HepG2 (cell line): Measurements from ENCODE around the gene MAGEB16.

Experiments
- IRF2 ChIP-seq: IDR thresholded peaks from 2 replicates; pipeline ENCODE4 v1.6.1; 2018; ENCODE audit warnings: missing genetic modification reagents, missing compliant biosample characterization
- PATZ1 ChIP-seq: sonication (generic); formaldehyde crosslinking; IDR thresholded peaks from 2 replicates; pipeline ENCODE4 v1.4.0; 2020; ENCODE audit warnings: missing genetic modification reagents
- POLR2A ChIP-seq, 2 experiments: IDR thresholded peaks; 2 replicates each; pipeline ENCODE4 v1.6.1; 2011; ENCODE audit warnings: low read depth in 2 of 2, low read length in 2 of 2, mild to moderate bottlenecking in 1 of 2, moderate library complexity in 1 of 2; ENCODE audit not compliant: insufficient read depth in 1 of 2
- PRDM15 ChIP-seq: sonication (generic); formaldehyde crosslinking; IDR thresholded peaks from 2 replicates; pipeline ENCODE4 v1.4.0; 2020; ENCODE audit warnings: missing genetic modification reagents
- ZNF124 ChIP-seq: sonication (generic); formaldehyde crosslinking; IDR thresholded peaks from 2 replicates; pipeline ENCODE4 v1.4.0; 2020; ENCODE audit warnings: missing genetic modification reagents
- ZNF180 ChIP-seq: sonication (generic); formaldehyde crosslinking; IDR thresholded peaks from 2 replicates; pipeline ENCODE4 v1.4.0; 2020; ENCODE audit warnings: low read depth, missing genetic modification reagents, borderline replicate concordance
- ZXDC ChIP-seq: sonication (generic); formaldehyde crosslinking; IDR thresholded peaks from 2 replicates; pipeline ENCODE4 v1.5.0; 2020; ENCODE audit warnings: mild to moderate bottlenecking, missing genetic modification reagents

- TF ChIP-seq ZXDC (CRISPR knock-in tag) (no peak), IRF2 (CRISPR knock-in tag) (no peak), PRDM15 (CRISPR knock-in tag) (no peak), ZNF124 (CRISPR knock-in tag) (no peak), ZNF180 (CRISPR knock-in tag) (no peak), POLR2A (IDR thresholded peaks at IDR 0.05; ENCODE audit: insufficient read depth in 1 of 2, low read depth in 2 of 2, low read length in 2 of 2) (no peak), PATZ1 (CRISPR knock-in tag) (no peak)
Observed at GRCh38 chrX:35826503-35826902, 28.4 kb downstream of the MAGEB16 start.
